Measurements from ENCODE around the gene ADARB2. TPM values are rescaled to one million over a fixed set of nuclear protein-coding genes. Genes with fewer than 3 reads are reported as not detected.

Gene ADARB2
- total and polyA plus RNA-seq, 7 experiments from 2014 or later, result 0.05 to 13.6 (median 6.3) TPM; not detected in 3

- Histone ChIP-seq H3K36me3 (ENCODE audit: control insufficient read depth in 2 of 3, insufficient read depth in 3 of 3, low read length in 3 of 3) (no peaks in the 10 kb centered on the region), H3K4me3 (ENCODE audit: low read length) (no peak overlapping the region), H3K27me3 (ENCODE audit: control insufficient read depth in 2 of 2, insufficient read depth in 2 of 2, low read length in 2 of 2) (no peaks in the 10 kb centered on the region), H3K4me1 (ENCODE audit: control insufficient read depth in 2 of 2, insufficient read depth in 2 of 2, low read length in 2 of 2) (no peaks in the 10 kb centered on the region), H3K27ac (ENCODE audit: low read depth, low read length) (no peak overlapping the region), H3K9me3 (ENCODE audit: control insufficient read depth in 2 of 3, low read length in 3 of 3) (no peaks in the 10 kb centered on the region)
- intact Hi-C loops (cut with micrococcal nuclease), result no loop called here
- POLR2A ChIA-PET, result no interaction called here
- Mint-ChIP-seq H3K4me3 (peak overlapping the region in 1 of 10 donors; percentile 27), H3K36me3 (peaks cover 0 to 3% (median 0%) of the 10 kb centered on the region in 5 donors), H3K4me1 (peaks cover 0 to 24% (median 6%) of the 10 kb centered on the region in 7 donors), H3K27me3 (peaks cover under 1 to 34% (median 20%) of the 10 kb centered on the region in 5 donors), H3K27ac (no peak overlapping the region), H3K9me3 (no peaks in the 10 kb centered on the region)
- ATAC-seq (no peak), DNase-seq (no peak)
- CTCF ChIA-PET, result interaction anchor here (0.6 kb wide), 1 partner anchor 1770 kb away, joined by 4 read pairs; no protein-coding TSS in a partner anchor
These were observed 437.1 kb downstream of the ADARB2 start for GRCh38 chr10:1300218-1300617.

GRCh38 chr10:1299041-1299726 lies 438.1 kb downstream of the ADARB2 start:
- ChIA-PET POLR2A (no interaction called here), CTCF (no interaction called here)
- intact Hi-C loops (cut with micrococcal nuclease), result no loop called here
- H3K4me1 Mint-ChIP-seq, result peaks cover 0 to 24% (median 6%) of the 10 kb centered on the region in 7 donors
- H3K36me3 Mint-ChIP-seq, result peaks cover 0 to 3% (median 0%) of the 10 kb centered on the region in 5 donors
- Histone ChIP-seq H3K9me3 (ENCODE audit: control insufficient read depth in 2 of 3, low read length in 3 of 3) (no peaks in the 10 kb centered on the region), H3K4me3 (ENCODE audit: low read length) (no peak overlapping the region), H3K27me3 (ENCODE audit: control insufficient read depth in 2 of 2, insufficient read depth in 2 of 2, low read length in 2 of 2) (no peaks in the 10 kb centered on the region), H3K36me3 (ENCODE audit: control insufficient read depth in 2 of 3, insufficient read depth in 3 of 3, low read length in 3 of 3) (no peaks in the 10 kb centered on the region), H3K27ac (ENCODE audit: low read depth, low read length) (no peak overlapping the region), H3K4me1 (ENCODE audit: control insufficient read depth in 2 of 2, insufficient read depth in 2 of 2, low read length in 2 of 2) (no peaks in the 10 kb centered on the region)
- ATAC-seq, result no peak
- H3K4me3 Mint-ChIP-seq, result peak overlapping the region in 3 of 10 donors; percentile 19 to 70 (median 62)
- no peak overlapping the region for H3K27ac Mint-ChIP-seq
- DNase-seq, result no peak
- H3K27me3 Mint-ChIP-seq, result peaks cover 10 to 42% (median 23%) of the 10 kb centered on the region in 5 donors
- H3K9me3 Mint-ChIP-seq, result no peaks in the 10 kb centered on the region

- no peaks in the 10 kb centered on the region for H3K27me3 ChIP-seq (ENCODE audit: control insufficient read depth in 2 of 2, insufficient read depth in 2 of 2, low read length in 2 of 2)
- H3K4me1 Mint-ChIP-seq, result peaks cover 3 to 32% (median 7%) of the 10 kb centered on the region in 7 donors
- intact Hi-C loops (cut with micrococcal nuclease), result no loop called here
- POLR2A ChIA-PET, result no interaction called here
- H3K4me3 ChIP-seq (ENCODE audit: low read length), result no peak overlapping the region
- no peak overlapping the region for H3K27ac ChIP-seq (ENCODE audit: low read depth, low read length)
- H3K4me1 ChIP-seq (ENCODE audit: control insufficient read depth in 2 of 2, insufficient read depth in 2 of 2, low read length in 2 of 2), result no peaks in the 10 kb centered on the region
- peaks cover 0 to 3% (median 0%) of the 10 kb centered on the region in 5 donors for H3K36me3 Mint-ChIP-seq
- ATAC-seq (no peak), DNase-seq (no peak)
- CTCF ChIA-PET, result interaction anchor here (0.5 kb wide), 1 partner anchor 40 kb away, joined by 3 read pairs; no protein-coding TSS in a partner anchor
- no peaks in the 10 kb centered on the region for H3K9me3 ChIP-seq (ENCODE audit: control insufficient read depth in 2 of 3, low read length in 3 of 3)
- no peak overlapping the region for H3K27ac Mint-ChIP-seq
- no peak overlapping the region for H3K4me3 Mint-ChIP-seq
- H3K36me3 ChIP-seq (ENCODE audit: control insufficient read depth in 2 of 3, insufficient read depth in 3 of 3, low read length in 3 of 3), result no peaks in the 10 kb centered on the region
- H3K9me3 Mint-ChIP-seq, result no peaks in the 10 kb centered on the region
- peaks cover 21 to 42% (median 27%) of the 10 kb centered on the region in 5 donors for H3K27me3 Mint-ChIP-seq
These were observed 439.6 kb downstream of the ADARB2 start for GRCh38 chr10:1297566-1298301.

DNA sequence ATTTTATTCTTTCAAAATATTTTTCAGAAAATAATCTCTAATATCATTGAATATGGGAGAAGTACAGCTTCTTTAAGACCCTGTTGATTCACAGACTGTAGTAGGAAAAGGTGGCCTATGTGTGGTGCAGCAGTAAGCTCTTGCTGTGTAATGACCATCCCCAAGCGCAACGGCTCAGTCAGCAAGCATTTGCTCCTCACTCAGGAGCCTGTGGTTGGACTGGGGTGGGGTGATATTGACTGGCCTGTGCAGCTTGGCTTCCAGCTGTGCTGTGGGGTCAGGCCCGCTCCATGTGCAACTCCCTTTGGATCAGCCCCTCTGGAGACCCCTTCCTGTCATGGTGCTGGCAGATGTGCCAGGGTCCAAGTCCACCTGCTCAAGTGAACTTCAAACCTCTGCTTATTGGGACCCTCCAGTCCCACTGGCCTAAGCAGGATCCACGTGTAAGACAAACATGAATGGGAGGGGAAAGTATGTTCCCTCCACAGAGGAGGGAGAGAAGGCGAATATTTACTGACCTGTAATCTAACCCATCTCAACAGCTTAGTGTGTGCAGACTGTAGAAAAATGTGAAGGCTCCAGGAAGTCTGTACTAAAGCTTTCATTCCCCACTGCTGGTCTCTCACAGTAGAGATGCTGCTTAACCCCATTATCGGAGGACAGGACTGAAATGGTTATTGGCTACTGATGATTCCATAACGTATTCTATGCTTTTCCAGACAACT lies 441.4 kb downstream of the ADARB2 start:
- no peaks in the 10 kb centered on the region for H3K4me1 ChIP-seq (ENCODE audit: control insufficient read depth in 2 of 2, insufficient read depth in 2 of 2, low read length in 2 of 2)
- no peaks in the 10 kb centered on the region for H3K27me3 ChIP-seq (ENCODE audit: control insufficient read depth in 2 of 2, insufficient read depth in 2 of 2, low read length in 2 of 2)
- no peak overlapping the region for H3K4me3 ChIP-seq (ENCODE audit: low read length)
- peaks cover 0 to 3% (median 0%) of the 10 kb centered on the region in 5 donors for H3K36me3 Mint-ChIP-seq
- H3K27ac ChIP-seq (ENCODE audit: low read depth, low read length), result no peak overlapping the region
- POLR2A ChIA-PET, result no interaction called here
- H3K27me3 Mint-ChIP-seq, result peaks cover 19 to 39% (median 23%) of the 10 kb centered on the region in 5 donors
- H3K4me1 Mint-ChIP-seq, result peaks cover 3 to 33% (median 11%) of the 10 kb centered on the region in 7 donors
- H3K36me3 ChIP-seq (ENCODE audit: control insufficient read depth in 2 of 3, insufficient read depth in 3 of 3, low read length in 3 of 3), result no peaks in the 10 kb centered on the region
- intact Hi-C loops (cut with micrococcal nuclease), result no loop called here
- DNase-seq (no peak), ATAC-seq (no peak)
- no peaks in the 10 kb centered on the region for H3K9me3 Mint-ChIP-seq
- CTCF ChIA-PET, result no interaction called here
- H3K27ac Mint-ChIP-seq, result peak overlapping the region in 1 of 9 donors; percentile 4
- H3K4me3 Mint-ChIP-seq, result no peak overlapping the region
- H3K9me3 ChIP-seq (ENCODE audit: control insufficient read depth in 2 of 3, low read length in 3 of 3), result no peaks in the 10 kb centered on the region

DNA sequence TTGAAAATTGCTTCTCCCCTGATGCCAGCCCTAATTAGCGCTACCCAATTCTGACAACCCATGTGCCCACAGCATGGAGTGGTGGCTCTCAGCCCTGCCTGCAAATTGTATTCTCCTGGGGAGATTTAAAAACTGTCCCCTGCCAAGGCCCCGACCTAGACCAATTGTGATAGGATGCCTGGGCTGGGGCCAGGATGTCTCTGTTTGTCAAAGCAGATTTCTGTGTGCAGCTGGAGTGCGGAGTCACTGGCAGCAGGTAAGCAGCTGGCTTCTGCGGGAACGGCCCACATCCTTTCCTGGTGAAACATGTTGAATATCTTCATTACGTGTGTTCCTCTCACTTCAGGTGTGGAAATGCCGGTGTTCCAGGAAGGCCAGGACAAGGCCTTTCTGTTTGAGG lies 442.6 kb downstream of the ADARB2 start:
- H3K36me3 ChIP-seq (ENCODE audit: control insufficient read depth in 2 of 3, insufficient read depth in 3 of 3, low read length in 3 of 3), result no peaks in the 10 kb centered on the region
- H3K27me3 Mint-ChIP-seq, result peaks cover 8 to 28% (median 21%) of the 10 kb centered on the region in 5 donors
- H3K36me3 Mint-ChIP-seq, result peaks cover 0 to 3% (median 0%) of the 10 kb centered on the region in 5 donors
- no peak overlapping the region for H3K27ac Mint-ChIP-seq
- H3K4me3 Mint-ChIP-seq, result no peak overlapping the region
- CTCF ChIA-PET, result no interaction called here
- no peak for DNase-seq
- POLR2A ChIA-PET, result no interaction called here
- no peaks in the 10 kb centered on the region for H3K4me1 ChIP-seq (ENCODE audit: control insufficient read depth in 2 of 2, insufficient read depth in 2 of 2, low read length in 2 of 2)
- H3K9me3 ChIP-seq (ENCODE audit: control insufficient read depth in 2 of 3, low read length in 3 of 3), result no peaks in the 10 kb centered on the region
- no peak for ATAC-seq
- H3K9me3 Mint-ChIP-seq, result no peaks in the 10 kb centered on the region
- no peak overlapping the region for H3K27ac ChIP-seq (ENCODE audit: low read depth, low read length)
- peaks cover 3 to 29% (median 11%) of the 10 kb centered on the region in 7 donors for H3K4me1 Mint-ChIP-seq
- H3K27me3 ChIP-seq (ENCODE audit: control insufficient read depth in 2 of 2, insufficient read depth in 2 of 2, low read length in 2 of 2), result no peaks in the 10 kb centered on the region
- no peak overlapping the region for H3K4me3 ChIP-seq (ENCODE audit: low read length)
- intact Hi-C loops (cut with micrococcal nuclease), result no loop called here

DNA sequence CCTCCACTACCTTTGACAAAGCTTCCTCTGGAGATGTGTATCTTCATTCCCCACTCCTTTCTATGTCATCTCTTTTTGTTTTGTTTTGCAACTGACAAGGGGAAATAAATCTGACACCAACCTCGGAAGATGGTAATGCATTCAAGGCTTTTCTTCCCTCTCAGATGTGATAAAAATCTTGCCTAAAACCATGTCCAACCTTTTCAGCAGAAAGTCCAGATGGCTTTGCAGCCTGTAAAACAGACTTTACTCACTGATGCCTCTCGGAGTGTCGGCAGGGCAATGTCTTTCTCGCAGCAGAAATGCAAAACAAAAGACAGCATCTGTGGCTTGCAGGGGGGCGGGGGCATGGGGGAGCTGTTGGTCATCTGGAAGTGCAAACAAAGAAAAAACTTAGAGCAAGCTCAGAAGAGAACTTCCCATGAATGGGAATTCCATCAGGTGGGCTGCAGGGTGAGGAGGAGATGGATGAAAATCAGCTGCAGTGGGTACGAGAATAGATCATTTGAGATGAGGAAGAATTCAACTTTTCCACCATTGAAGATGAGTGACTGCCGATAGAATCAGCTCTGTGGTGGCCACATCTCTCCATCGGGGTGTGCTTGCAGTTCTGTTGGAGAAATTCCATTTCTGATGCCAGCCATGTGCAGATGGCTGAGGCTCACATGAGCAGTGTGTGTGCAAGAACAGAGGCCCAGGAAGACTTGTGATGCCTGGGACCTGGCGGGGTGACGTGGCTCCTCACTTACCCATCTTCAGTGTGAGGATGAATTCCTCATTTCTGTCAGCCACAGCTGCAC lies 443.5 kb downstream of the ADARB2 start:
- ATAC-seq, result no peak
- ChIA-PET CTCF (no interaction called here), POLR2A (no interaction called here)
- Histone ChIP-seq H3K36me3 (ENCODE audit: control insufficient read depth in 2 of 3, insufficient read depth in 3 of 3, low read length in 3 of 3) (no peaks in the 10 kb centered on the region), H3K4me1 (ENCODE audit: control insufficient read depth in 2 of 2, insufficient read depth in 2 of 2, low read length in 2 of 2) (no peaks in the 10 kb centered on the region), H3K4me3 (ENCODE audit: low read length) (no peak overlapping the region), H3K27ac (ENCODE audit: low read depth, low read length) (no peak overlapping the region), H3K9me3 (ENCODE audit: control insufficient read depth in 2 of 3, low read length in 3 of 3) (no peaks in the 10 kb centered on the region), H3K27me3 (ENCODE audit: control insufficient read depth in 2 of 2, insufficient read depth in 2 of 2, low read length in 2 of 2) (no peaks in the 10 kb centered on the region)
- H3K4me1 Mint-ChIP-seq, result peaks cover under 1 to 21% (median 11%) of the 10 kb centered on the region in 7 donors
- H3K27me3 Mint-ChIP-seq, result peaks cover 8 to 21% (median 20%) of the 10 kb centered on the region in 5 donors
- H3K36me3 Mint-ChIP-seq, result peaks cover 0 to 3% (median 0%) of the 10 kb centered on the region in 5 donors
- no peaks in the 10 kb centered on the region for H3K9me3 Mint-ChIP-seq
- DNase-seq, result no peak
- no peak overlapping the region for H3K4me3 Mint-ChIP-seq
- no peak overlapping the region for H3K27ac Mint-ChIP-seq
- intact Hi-C loops (cut with micrococcal nuclease), result no loop called here

Measured in naive thymus-derived CD4-positive, alpha-beta T cell (primary cell).